Loucy (cell line): ENCODE data around the gene RAB11FIP3.

Experiments
- H2AFZ ChIP-seq: fragments of 200-600 bp; sonication (generic); 2 replicates; pipeline ENCODE4 v1.6.0; 2016; ENCODE audit warnings: antibody characterized with exemption, mild to moderate bottlenecking, low read length, moderate library complexity
- H3F3A ChIP-seq: fragments of 200-600 bp; 2 replicates; pipeline ENCODE4 v1.6.0; 2016; ENCODE audit warnings: antibody characterized with exemption, low read depth, mild to moderate bottlenecking
- H3K27me3 ChIP-seq: fragments of 200-600 bp; sonication (generic); 2 replicates; pipeline ENCODE4 v1.6.1; 2014; ENCODE audit warnings: low read length, mild to moderate bottlenecking; ENCODE audit not compliant: insufficient read depth, poor library complexity, severe bottlenecking
- H3K36me3 ChIP-seq: fragments of 200-600 bp; sonication (generic); 2 replicates; pipeline ENCODE4 v1.6.1; 2016; ENCODE audit warnings: low read length; ENCODE audit not compliant: insufficient read depth
- H3K4me1 ChIP-seq: fragments of 200-600 bp; sonication (generic); 2 replicates; pipeline ENCODE4 v1.5.1; 2014; ENCODE audit warnings: low read length, mild to moderate bottlenecking; ENCODE audit not compliant: insufficient read depth, poor library complexity, severe bottlenecking
- H3K4me2 ChIP-seq: fragments of 200-600 bp; sonication (generic); 2 replicates; pipeline ENCODE4 v1.6.0; 2014; ENCODE audit warnings: antibody characterized with exemption, low read length, low read depth, mild to moderate bottlenecking; ENCODE audit not compliant: poor library complexity, severe bottlenecking
- H3K4me3 ChIP-seq: fragments of 200-600 bp; sonication (generic); 2 replicates; pipeline ENCODE4 v1.5.1; 2014; ENCODE audit warnings: low read length, mild to moderate bottlenecking, mixed read lengths; ENCODE audit not compliant: poor library complexity, severe bottlenecking
- H3K79me2 ChIP-seq: fragments of 200-600 bp; sonication (generic); 2 replicates; pipeline ENCODE4 v1.6.1; 2014; ENCODE audit warnings: low read length; ENCODE audit not compliant: insufficient read depth
- H3K9ac ChIP-seq: fragments of 200-600 bp; sonication (generic); 2 replicates; pipeline ENCODE4 v1.6.0; 2014; ENCODE audit warnings: mild to moderate bottlenecking, low read depth, low read length, moderate library complexity; ENCODE audit not compliant: poor library complexity, severe bottlenecking
- H3K9me2 ChIP-seq: fragments of 200-600 bp; sonication (generic); replicated peaks from 2 replicates; pipeline ENCODE4 v1.6.1; 2016; ENCODE audit warnings: low read depth, low read length, mixed read lengths
- H3K9me3 ChIP-seq: fragments of 200-600 bp; sonication (generic); 2 replicates; pipeline ENCODE4 v1.6.1; 2014; ENCODE audit warnings: mild to moderate bottlenecking, antibody characterized with exemption, low read length, low read depth; ENCODE audit not compliant: insufficient read depth
- H4K20me1 ChIP-seq: fragments of 200-600 bp; sonication (generic); 2 replicates; pipeline ENCODE4 v1.6.0; 2014; ENCODE audit warnings: antibody characterized with exemption, low read length, mild to moderate bottlenecking; ENCODE audit not compliant: insufficient read depth, poor library complexity, severe bottlenecking
- EZH2phosphoT487 ChIP-seq: fragments of 200-600 bp; IDR thresholded peaks from 2 replicates; pipeline ENCODE4 v1.6.1; 2018; ENCODE audit warnings: antibody characterized with exemption, mild to moderate bottlenecking, moderate library complexity, borderline replicate concordance
- TF ChIP-seq, protein P1 (sequence below): fragments of 200-600 bp; sonication (generic); conservative IDR thresholded peaks from 2 replicates; pipeline ENCODE4 v1.5.1; 2014; ENCODE audit warnings: mild to moderate bottlenecking, antibody characterized with exemption, low read length

The RAB11FIP3 gene

DNA sequence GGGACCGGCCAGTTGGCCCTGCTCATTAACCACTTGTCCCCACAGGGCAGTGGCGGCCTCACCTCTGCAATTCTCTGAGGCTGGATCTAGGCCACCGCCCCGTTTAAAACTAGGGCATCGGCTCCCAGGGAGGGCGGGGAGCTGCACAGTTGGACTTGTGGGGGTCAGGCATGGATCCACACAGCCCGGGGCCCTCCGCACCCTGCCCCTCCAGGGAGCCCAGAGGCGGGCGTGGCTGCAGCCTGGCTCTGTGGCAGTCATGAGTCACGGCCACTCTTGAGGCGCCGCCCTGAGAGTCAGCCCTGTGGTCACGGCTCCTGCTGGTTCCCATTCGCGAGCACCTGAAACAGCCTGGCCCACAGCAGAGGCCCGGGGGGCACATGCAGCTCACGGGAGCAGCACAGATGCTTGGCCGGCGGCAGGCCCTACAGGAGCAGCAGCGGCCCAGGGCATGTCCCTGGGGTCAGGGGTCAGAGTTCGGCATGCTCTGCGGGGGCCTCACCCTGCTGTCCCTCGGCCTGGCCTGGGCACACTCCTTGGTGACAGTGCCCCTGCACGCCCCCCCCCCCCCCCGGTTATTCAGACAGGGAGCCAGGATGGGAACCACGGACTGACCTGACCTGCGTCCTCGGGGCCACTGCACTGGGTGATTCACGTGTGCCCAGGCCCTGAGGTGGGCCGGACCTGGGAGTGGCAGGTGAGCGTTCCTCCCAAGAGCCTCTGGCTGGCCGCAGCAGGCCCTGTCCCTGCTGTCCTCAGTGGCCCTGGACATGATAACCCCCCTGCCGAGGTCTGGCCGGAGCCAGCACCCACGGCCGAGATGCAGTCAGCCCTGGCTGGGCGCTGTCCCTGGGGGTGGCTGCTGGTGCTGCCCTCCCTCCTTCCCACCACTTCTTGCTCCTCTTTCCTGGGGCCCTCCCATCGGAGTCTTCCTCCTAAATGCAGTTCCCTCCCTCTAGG lies 110.3 kb downstream of the RAB11FIP3 start:
- H3K9me2 ChIP-seq: no peaks in the 10 kb centered on the region
- H3K9me3 ChIP-seq: no peaks in the 10 kb centered on the region
- no peak overlapping the region for H3K4me3 ChIP-seq
- TF ChIP-seq, protein P1, sequence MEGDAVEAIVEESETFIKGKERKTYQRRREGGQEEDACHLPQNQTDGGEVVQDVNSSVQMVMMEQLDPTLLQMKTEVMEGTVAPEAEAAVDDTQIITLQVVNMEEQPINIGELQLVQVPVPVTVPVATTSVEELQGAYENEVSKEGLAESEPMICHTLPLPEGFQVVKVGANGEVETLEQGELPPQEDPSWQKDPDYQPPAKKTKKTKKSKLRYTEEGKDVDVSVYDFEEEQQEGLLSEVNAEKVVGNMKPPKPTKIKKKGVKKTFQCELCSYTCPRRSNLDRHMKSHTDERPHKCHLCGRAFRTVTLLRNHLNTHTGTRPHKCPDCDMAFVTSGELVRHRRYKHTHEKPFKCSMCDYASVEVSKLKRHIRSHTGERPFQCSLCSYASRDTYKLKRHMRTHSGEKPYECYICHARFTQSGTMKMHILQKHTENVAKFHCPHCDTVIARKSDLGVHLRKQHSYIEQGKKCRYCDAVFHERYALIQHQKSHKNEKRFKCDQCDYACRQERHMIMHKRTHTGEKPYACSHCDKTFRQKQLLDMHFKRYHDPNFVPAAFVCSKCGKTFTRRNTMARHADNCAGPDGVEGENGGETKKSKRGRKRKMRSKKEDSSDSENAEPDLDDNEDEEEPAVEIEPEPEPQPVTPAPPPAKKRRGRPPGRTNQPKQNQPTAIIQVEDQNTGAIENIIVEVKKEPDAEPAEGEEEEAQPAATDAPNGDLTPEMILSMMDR: no peak
- TF ChIP-seq EZH2phosphoT487: no peak
- H3K79me2 ChIP-seq: peaks cover 23% of the 10 kb centered on the region; the same call in 1 of the 2 replicates
- H2AFZ ChIP-seq: no peak overlapping the region
- no peak overlapping the region for H3K4me2 ChIP-seq
- no peaks in the 10 kb centered on the region for H3K27me3 ChIP-seq
- no peak overlapping the region for H3K9ac ChIP-seq
- no peaks in the 10 kb centered on the region for H3K4me1 ChIP-seq
- no peaks in the 10 kb centered on the region for H3F3A ChIP-seq
- no peaks in the 10 kb centered on the region for H3K36me3 ChIP-seq
- H4K20me1 ChIP-seq: peaks cover 4% of the 10 kb centered on the region

DNA sequence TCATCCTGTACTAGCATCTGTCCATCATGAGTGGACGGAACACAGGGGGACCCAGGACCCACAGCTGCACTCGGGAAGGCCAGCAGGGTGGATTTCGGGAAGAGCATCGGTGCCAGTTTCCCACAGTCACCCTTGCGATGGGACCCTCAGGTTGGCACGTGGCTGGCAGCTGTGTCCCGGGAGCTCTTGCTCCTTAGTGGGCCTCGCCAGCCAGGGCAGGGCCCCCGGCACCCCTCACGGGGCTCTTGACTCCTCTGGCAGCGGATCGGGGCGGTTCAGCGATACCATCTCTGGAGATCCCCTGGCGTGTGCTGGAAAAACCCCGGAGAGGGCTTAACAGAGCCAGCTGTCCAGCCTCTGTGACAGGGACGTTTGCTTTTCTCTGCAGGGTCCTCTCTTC lies 111.3 kb downstream of the RAB11FIP3 start:
- Histone ChIP-seq H3K4me3 (no peak overlapping the region), H2AFZ (no peak overlapping the region), H3K9me3 (no peaks in the 10 kb centered on the region), H3K4me1 (no peaks in the 10 kb centered on the region), H4K20me1 (peaks cover 4% of the 10 kb centered on the region), H3K27me3 (no peaks in the 10 kb centered on the region), H3K36me3 (no peaks in the 10 kb centered on the region), H3F3A (no peaks in the 10 kb centered on the region), H3K9ac (no peak overlapping the region), H3K4me2 (no peak overlapping the region), H3K9me2 (no peaks in the 10 kb centered on the region), H3K79me2 (peaks cover 13% of the 10 kb centered on the region; the same call in 1 of the 2 replicates)
- TF ChIP-seq, protein P1: no peak
- TF ChIP-seq EZH2phosphoT487: no peak

- no peak overlapping the region for H3K4me3 ChIP-seq
- no peak overlapping the region for H3K9ac ChIP-seq
- H4K20me1 ChIP-seq: peaks cover 4% of the 10 kb centered on the region
- TF ChIP-seq, protein P1: no peak
- no peaks in the 10 kb centered on the region for H3K27me3 ChIP-seq
- no peaks in the 10 kb centered on the region for H3K9me3 ChIP-seq
- H3K79me2 ChIP-seq: peaks cover 8% of the 10 kb centered on the region; the same call in 1 of the 2 replicates
- no peak overlapping the region for H2AFZ ChIP-seq
- H3K4me1 ChIP-seq: no peaks in the 10 kb centered on the region
- no peak overlapping the region for H3K4me2 ChIP-seq
- no peaks in the 10 kb centered on the region for H3K9me2 ChIP-seq
- H3F3A ChIP-seq: no peaks in the 10 kb centered on the region
- H3K36me3 ChIP-seq: no peaks in the 10 kb centered on the region
Measured at GRCh38 chr16:537415-538335, 112.2 kb downstream of the RAB11FIP3 start.
